Measurements from ENCODE around the gene SAP25.
"Not testable (repeated sequence)": the region's sequence is repeated elsewhere in the genome, so short reads cannot be mapped to it uniquely, and the experiment has no call there.

Gene SAP25

DNA sequence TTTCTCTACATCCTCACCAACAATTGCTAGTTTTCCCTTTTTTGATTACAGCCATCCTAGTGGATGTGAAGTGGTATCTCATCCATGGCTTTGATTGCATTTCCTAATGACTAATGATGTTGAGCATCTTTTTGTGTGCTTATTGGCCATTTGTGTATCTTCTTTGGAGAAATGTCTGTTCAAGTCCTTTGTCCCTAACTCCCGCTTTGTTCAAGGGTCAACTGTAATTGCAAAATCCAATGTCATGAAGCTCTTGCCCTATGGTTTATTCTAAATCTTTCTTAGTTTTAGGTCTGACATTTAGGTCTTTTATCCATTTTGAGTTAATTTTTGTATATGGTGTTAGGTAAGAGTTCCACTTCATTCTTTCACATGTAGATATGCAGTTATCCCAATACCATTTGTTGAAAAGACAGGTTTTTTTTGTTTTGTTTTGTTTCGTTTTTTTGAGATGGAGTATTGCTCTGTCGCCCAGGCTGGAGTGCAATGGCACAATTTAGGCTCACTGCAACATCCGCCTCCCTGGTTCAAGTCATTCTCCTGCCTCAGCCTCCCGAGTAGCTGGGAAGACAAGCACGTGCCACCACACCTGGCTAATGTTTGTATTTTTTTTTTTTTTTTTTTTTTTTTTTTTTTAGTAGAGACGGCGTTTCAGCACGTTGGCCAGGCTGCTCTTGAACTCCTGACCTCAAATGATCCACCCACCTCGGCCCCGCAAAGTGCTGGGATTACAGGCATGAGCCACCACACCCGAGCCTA lies 45.4 kb downstream of the SAP25 start:
- not testable (repeated sequence) for DNase-seq

DNA sequence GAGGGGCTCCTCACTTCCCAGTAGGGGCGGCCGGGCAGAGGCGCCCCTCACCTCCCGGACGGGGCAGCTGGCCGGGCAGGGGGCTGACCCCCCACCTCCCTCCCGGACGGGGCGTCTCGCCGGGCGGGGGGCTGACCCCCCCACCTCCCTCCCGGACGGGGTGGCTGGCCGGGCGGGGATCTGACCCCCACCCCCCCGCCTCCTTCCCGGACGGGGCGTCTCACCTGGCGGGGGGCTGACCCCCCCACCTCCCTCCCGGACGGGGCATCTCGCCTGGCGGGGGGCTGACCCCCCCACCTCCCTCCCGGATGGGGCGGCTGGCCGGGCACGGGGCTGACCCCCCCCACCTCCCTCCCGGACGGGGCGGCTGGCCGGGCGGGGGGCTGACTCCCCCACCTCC lies 50.5 kb downstream of the SAP25 start:
- not testable (repeated sequence) for DNase-seq
